SH-SY5Y (cell line): ENCODE data around the gene ADD1.

ENCODE experiments used
- GATA2 ChIP-seq: IDR thresholded peaks from 2 replicates; pipeline ENCODE4 v1.6.1; 2011; ENCODE audit warnings: mild to moderate bottlenecking, low read depth, low read length
- GATA3 ChIP-seq: IDR thresholded peaks from 2 replicates; pipeline ENCODE4 v1.6.1; 2011; ENCODE audit warnings: low read depth, mild to moderate bottlenecking, low read length, moderate library complexity

DNA sequence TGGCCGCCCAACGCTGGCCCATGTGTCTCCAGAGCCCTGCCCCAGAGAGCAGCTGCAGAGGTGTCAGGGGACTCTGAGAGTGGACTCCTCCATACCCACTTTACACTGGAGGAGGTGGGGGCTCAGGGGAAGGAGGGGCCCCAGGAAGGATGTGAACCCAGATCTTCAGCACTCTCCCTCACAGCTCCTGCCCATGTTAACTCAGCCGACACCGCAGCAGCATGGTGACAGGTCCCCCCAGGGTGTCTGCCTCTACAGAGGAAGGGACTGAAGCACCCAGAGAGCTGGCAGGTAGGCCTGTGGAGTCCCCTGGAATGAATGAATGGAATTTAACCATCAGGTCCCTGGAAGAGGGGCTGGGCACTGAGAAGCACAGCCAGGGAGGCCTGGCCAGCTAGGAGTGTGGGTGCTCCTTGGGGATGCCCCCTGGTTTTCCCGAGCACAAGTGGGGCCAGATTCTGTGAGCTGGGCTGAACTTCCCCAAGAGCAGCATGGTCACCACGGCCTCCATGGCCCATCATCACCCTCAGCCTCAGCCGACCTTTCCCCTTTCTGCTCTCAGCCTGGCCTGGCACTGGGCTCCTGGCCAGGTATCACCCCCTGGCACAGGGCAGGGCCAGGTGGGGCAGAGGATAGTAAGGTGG lies 28.9 kb upstream of the ADD1 start:
- no peak for TF ChIP-seq GATA2
- no peak for TF ChIP-seq GATA3
